Measurements from ENCODE around the gene COL1A1. TPM values are rescaled to one million over a fixed set of nuclear protein-coding genes. Genes with fewer than 3 reads are reported as not detected.

COL1A1 gene
- total RNA-seq, 1 donor from 2014 or later, result 12,796 TPM

DNA sequence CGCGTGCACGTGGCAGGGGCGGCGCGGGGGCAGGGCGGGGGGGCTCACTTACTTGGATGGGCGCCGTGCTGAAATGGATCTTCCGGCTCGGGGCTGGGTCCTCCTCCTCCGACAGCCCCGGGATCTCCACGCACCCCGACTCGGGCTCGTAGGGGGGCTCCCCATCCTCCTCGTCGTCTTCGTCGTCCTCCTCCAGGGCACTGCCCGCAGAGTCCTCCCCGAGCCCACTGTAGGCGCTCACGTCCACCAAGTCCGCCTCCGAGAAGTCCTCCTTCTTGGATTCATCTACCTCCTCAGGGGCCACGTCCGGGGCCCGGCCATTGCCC is 52.4 kb downstream of the COL1A1 start:
- H4K20me1 ChIP-seq (ENCODE audit: insufficient read depth, low read length), result peaks cover 52% of the 10 kb centered on the region
- H3K27ac Mint-ChIP-seq (ENCODE audit: unreplicated experiment), result no peak overlapping the region

GRCh38 chr17:50148226-50149090 is 53.0 kb downstream of the COL1A1 start:
- Mint-ChIP-seq H3K27ac (ENCODE audit: unreplicated experiment) (peak overlapping the region; percentile 18), H3K9me3 (ENCODE audit: unreplicated experiment) (no peaks in the 10 kb centered on the region), H3K27me3 (ENCODE audit: low read depth, unreplicated experiment) (no peaks in the 10 kb centered on the region), H3K36me3 (ENCODE audit: low read depth, unreplicated experiment) (peaks cover 14% of the 10 kb centered on the region), H3K4me3 (ENCODE audit: unreplicated experiment) (peak overlapping the region; percentile 92), H3K4me1 (ENCODE audit: low read depth, unreplicated experiment) (peaks cover 14% of the 10 kb centered on the region)
- no peak for FAIRE-seq
- Histone ChIP-seq H2AFZ (ENCODE audit: low read depth, low read length) (no peak overlapping the region), H3K9me3 (ENCODE audit: insufficient read depth, low read depth, low read length) (no peaks in the 10 kb centered on the region), H3K4me1 (ENCODE audit: insufficient read depth, low read length) (peaks cover 39% of the 10 kb centered on the region), H3K4me2 (ENCODE audit: low read length) (peak overlapping the region; percentile 89), H3K4me3 (ENCODE audit: insufficient read depth, low read depth, low read length) (peak overlapping the region; percentile 71), H3K79me2 (ENCODE audit: insufficient read depth, low read length) (peaks cover 72% of the 10 kb centered on the region), H3K27me3 (ENCODE audit: insufficient read depth, low read length) (no peaks in the 10 kb centered on the region), H3K36me3 (ENCODE audit: insufficient read depth, low read length) (peaks cover 9% of the 10 kb centered on the region), H4K20me1 (ENCODE audit: insufficient read depth, low read length) (peaks cover 58% of the 10 kb centered on the region), H3K27ac (ENCODE audit: low read depth, low read length) (peak overlapping the region; percentile 3), H3K9ac (ENCODE audit: low read length) (peak overlapping the region; percentile 71)
- TF ChIP-seq EZH2 (IDR thresholded peaks at IDR 0.05; ENCODE audit: insufficient read depth, low read length), result no peak
- DNase-seq (ENCODE audit: low read depth), result no peak

More for the DNA sequence above, 52.4 kb downstream of the COL1A1 start:
- Histone ChIP-seq H3K4me1 (ENCODE audit: insufficient read depth, low read length) (peaks cover 39% of the 10 kb centered on the region), H3K9me3 (ENCODE audit: insufficient read depth, low read depth, low read length) (no peaks in the 10 kb centered on the region), H3K4me3 (ENCODE audit: insufficient read depth, low read depth, low read length) (peak overlapping the region; percentile 71), H3K27me3 (ENCODE audit: insufficient read depth, low read length) (no peaks in the 10 kb centered on the region), H3K4me2 (ENCODE audit: low read length) (peak overlapping the region; percentile 89), H3K9ac (ENCODE audit: low read length) (peak overlapping the region; percentile 90), H3K79me2 (ENCODE audit: insufficient read depth, low read length) (peaks cover 66% of the 10 kb centered on the region), H3K36me3 (ENCODE audit: insufficient read depth, low read length) (peaks cover 9% of the 10 kb centered on the region), H3K27ac (ENCODE audit: low read depth, low read length) (peak overlapping the region; percentile 72), H2AFZ (ENCODE audit: low read depth, low read length) (no peak overlapping the region)
- H3K36me3 Mint-ChIP-seq (ENCODE audit: low read depth, unreplicated experiment), result peaks cover 12% of the 10 kb centered on the region
- FAIRE-seq (no peak), DNase-seq (ENCODE audit: low read depth) (no peak)
- no peaks in the 10 kb centered on the region for H3K27me3 Mint-ChIP-seq (ENCODE audit: low read depth, unreplicated experiment)
- H3K4me3 Mint-ChIP-seq (ENCODE audit: unreplicated experiment), result peak overlapping the region; percentile 91
- TF ChIP-seq, protein P1, sequence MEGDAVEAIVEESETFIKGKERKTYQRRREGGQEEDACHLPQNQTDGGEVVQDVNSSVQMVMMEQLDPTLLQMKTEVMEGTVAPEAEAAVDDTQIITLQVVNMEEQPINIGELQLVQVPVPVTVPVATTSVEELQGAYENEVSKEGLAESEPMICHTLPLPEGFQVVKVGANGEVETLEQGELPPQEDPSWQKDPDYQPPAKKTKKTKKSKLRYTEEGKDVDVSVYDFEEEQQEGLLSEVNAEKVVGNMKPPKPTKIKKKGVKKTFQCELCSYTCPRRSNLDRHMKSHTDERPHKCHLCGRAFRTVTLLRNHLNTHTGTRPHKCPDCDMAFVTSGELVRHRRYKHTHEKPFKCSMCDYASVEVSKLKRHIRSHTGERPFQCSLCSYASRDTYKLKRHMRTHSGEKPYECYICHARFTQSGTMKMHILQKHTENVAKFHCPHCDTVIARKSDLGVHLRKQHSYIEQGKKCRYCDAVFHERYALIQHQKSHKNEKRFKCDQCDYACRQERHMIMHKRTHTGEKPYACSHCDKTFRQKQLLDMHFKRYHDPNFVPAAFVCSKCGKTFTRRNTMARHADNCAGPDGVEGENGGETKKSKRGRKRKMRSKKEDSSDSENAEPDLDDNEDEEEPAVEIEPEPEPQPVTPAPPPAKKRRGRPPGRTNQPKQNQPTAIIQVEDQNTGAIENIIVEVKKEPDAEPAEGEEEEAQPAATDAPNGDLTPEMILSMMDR (IDR thresholded peaks at IDR 0.05; ENCODE audit: insufficient read depth, low read depth, low read length), result no peak
- TF ChIP-seq EZH2 (IDR thresholded peaks at IDR 0.05; ENCODE audit: insufficient read depth, low read length), result no peak
- H3K9me3 Mint-ChIP-seq (ENCODE audit: unreplicated experiment), result no peaks in the 10 kb centered on the region
- H3K4me1 Mint-ChIP-seq (ENCODE audit: low read depth, unreplicated experiment), result peaks cover 14% of the 10 kb centered on the region

GRCh38 chr17:50147841-50148225 is 53.6 kb downstream of the COL1A1 start:
- peak overlapping the region; percentile 92 for H3K4me3 Mint-ChIP-seq (ENCODE audit: unreplicated experiment)
- no peaks in the 10 kb centered on the region for H3K27me3 Mint-ChIP-seq (ENCODE audit: low read depth, unreplicated experiment)
- Histone ChIP-seq H4K20me1 (ENCODE audit: insufficient read depth, low read length) (peaks cover 63% of the 10 kb centered on the region), H2AFZ (ENCODE audit: low read depth, low read length) (no peak overlapping the region), H3K9ac (ENCODE audit: low read length) (peak overlapping the region; percentile 71), H3K27me3 (ENCODE audit: insufficient read depth, low read length) (no peaks in the 10 kb centered on the region), H3K4me1 (ENCODE audit: insufficient read depth, low read length) (peaks cover 39% of the 10 kb centered on the region), H3K27ac (ENCODE audit: low read depth, low read length) (peak overlapping the region; percentile 0), H3K9me3 (ENCODE audit: insufficient read depth, low read depth, low read length) (no peaks in the 10 kb centered on the region), H3K36me3 (ENCODE audit: insufficient read depth, low read length) (peaks cover 12% of the 10 kb centered on the region), H3K79me2 (ENCODE audit: insufficient read depth, low read length) (peaks cover 78% of the 10 kb centered on the region), H3K4me2 (ENCODE audit: low read length) (peak overlapping the region; percentile 89), H3K4me3 (ENCODE audit: insufficient read depth, low read depth, low read length) (peak overlapping the region; percentile 71)
- peaks cover 14% of the 10 kb centered on the region for H3K4me1 Mint-ChIP-seq (ENCODE audit: low read depth, unreplicated experiment)
- no peaks in the 10 kb centered on the region for H3K9me3 Mint-ChIP-seq (ENCODE audit: unreplicated experiment)
- no peak overlapping the region for H3K27ac Mint-ChIP-seq (ENCODE audit: unreplicated experiment)
- TF ChIP-seq EZH2 (IDR thresholded peaks at IDR 0.05; ENCODE audit: insufficient read depth, low read length), result no peak
- TF ChIP-seq, protein P1 (IDR thresholded peaks at IDR 0.05; ENCODE audit: insufficient read depth, low read depth, low read length), result no peak
- H3K36me3 Mint-ChIP-seq (ENCODE audit: low read depth, unreplicated experiment), result peaks cover 20% of the 10 kb centered on the region
- FAIRE-seq, result no peak
- DNase-seq (ENCODE audit: low read depth), result no peak
